Suprapubic skin (tissue), 4 donors: ENCODE measurements around the gene CTNND2. TPM values are rescaled to one million over a fixed set of nuclear protein-coding genes. Genes with fewer than 3 reads are reported as not detected.
"Not testable (repeated sequence)": the region's sequence is repeated elsewhere in the genome, so short reads cannot be mapped to it uniquely, and the experiment has no call there.

Experiments
- DNase-seq, 2 donors: peaks; one replicate each; pipeline ENCODE4 v3.0.0-alpha.2; 2019; ENCODE audit warnings: low spot score in 2 of 2
- H3K27ac ChIP-seq: fragments of 200-600 bp; sonication (generic); one replicate; pipeline ENCODE4 v1.5.1; 2019
- H3K27me3 ChIP-seq: fragments of 200-600 bp; sonication (generic); one replicate; pipeline ENCODE4 v1.5.1; 2019
- H3K36me3 ChIP-seq: fragments of 200-600 bp; sonication (generic); one replicate; pipeline ENCODE4 v1.5.1; 2019
- H3K4me1 ChIP-seq: fragments of 200-600 bp; sonication (generic); one replicate; pipeline ENCODE4 v1.5.1; 2019
- H3K4me3 ChIP-seq: fragments of 200-600 bp; sonication (generic); one replicate; pipeline ENCODE4 v1.5.1; 2019; ENCODE audit warnings: mild to moderate bottlenecking
- H3K9me3 ChIP-seq: fragments of 200-600 bp; sonication (generic); one replicate; pipeline ENCODE4 v1.5.1; 2019
- EP300 ChIP-seq: sonication (generic); formaldehyde crosslinking; IDR thresholded peaks from one replicate; pipeline ENCODE4 v1.6.1; 2017; ENCODE audit warnings: antibody characterized with exemption
- POLR2A ChIP-seq, 2 donors: fragments of 450-650 bp; IDR thresholded peaks; one replicate each; pipeline ENCODE4 v1.6.1; 2017; ENCODE audit warnings: antibody characterized with exemption in 2 of 2, mild to moderate bottlenecking in 2 of 2, moderate library complexity in 2 of 2
- POLR2AphosphoS5 ChIP-seq, 3 donors: sonication (generic); formaldehyde crosslinking; IDR thresholded peaks; one replicate each; pipeline ENCODE4 v1.6.1; 2017; ENCODE audit warnings: antibody characterized with exemption in 3 of 3
- WGBS: methylation state at CpG from one replicate; pipeline ENCODE4 v1.1.5; 2018; 5-methylcytosine and 5-hydroxymethylcytosine counted together
- total RNA-seq, 4 donors: library from RNA; depleted of rRNA; stranded (reverse); fragments of >200 nt; gene quantifications; one replicate each; pipeline ENCODE4 v1.1.0, GENCODE V29; 2016
- TF ChIP-seq, protein P1 (sequence below), 2 donors: fragments of 200-600 bp in 1 of 2; fragments of 450-650 bp in 1 of 2; sonication (generic) in 1 of 2; IDR thresholded peaks; one replicate each; pipeline ENCODE4 v1.5.1; 2016 to 2019; ENCODE audit warnings: antibody characterized with exemption in 2 of 2, mild to moderate bottlenecking in 1 of 2, moderate library complexity in 1 of 2

CTNND2 gene
- total RNA-seq, 4 donors from 2014 or later: 0.40 to 3.8 (median 2.2) TPM

DNA sequence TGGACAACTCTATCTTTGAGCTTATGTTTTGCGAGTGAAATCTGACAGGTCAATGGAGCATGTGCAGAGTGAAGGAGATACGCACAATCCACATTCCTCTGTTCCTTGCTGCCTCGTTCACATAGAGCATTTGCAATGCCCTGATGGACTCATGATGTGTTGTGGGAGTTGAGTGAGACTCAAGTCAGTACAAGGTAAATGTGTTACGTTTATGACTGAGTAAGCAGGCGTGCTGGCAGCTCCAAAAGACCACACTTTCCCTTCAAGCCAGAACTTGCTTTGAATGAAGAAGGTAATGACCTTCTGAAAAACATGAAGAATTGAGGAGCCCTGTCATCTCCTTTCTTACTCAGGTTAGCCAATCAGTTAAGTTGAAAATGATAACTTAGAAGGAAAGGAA is 477.8 kb downstream of the CTNND2 start:
- Histone ChIP-seq H3K4me1 (no peaks in the 10 kb centered on the region), H3K27me3 (no peaks in the 10 kb centered on the region), H3K27ac (no peak overlapping the region), H3K9me3 (no peaks in the 10 kb centered on the region), H3K36me3 (no peaks in the 10 kb centered on the region), H3K4me3 (no peak overlapping the region)
- TF ChIP-seq, protein P1, sequence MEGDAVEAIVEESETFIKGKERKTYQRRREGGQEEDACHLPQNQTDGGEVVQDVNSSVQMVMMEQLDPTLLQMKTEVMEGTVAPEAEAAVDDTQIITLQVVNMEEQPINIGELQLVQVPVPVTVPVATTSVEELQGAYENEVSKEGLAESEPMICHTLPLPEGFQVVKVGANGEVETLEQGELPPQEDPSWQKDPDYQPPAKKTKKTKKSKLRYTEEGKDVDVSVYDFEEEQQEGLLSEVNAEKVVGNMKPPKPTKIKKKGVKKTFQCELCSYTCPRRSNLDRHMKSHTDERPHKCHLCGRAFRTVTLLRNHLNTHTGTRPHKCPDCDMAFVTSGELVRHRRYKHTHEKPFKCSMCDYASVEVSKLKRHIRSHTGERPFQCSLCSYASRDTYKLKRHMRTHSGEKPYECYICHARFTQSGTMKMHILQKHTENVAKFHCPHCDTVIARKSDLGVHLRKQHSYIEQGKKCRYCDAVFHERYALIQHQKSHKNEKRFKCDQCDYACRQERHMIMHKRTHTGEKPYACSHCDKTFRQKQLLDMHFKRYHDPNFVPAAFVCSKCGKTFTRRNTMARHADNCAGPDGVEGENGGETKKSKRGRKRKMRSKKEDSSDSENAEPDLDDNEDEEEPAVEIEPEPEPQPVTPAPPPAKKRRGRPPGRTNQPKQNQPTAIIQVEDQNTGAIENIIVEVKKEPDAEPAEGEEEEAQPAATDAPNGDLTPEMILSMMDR (IDR thresholded peaks at IDR 0.05): no peak
- TF ChIP-seq POLR2AphosphoS5 (IDR thresholded peaks at IDR 0.05) (no peak), POLR2A (IDR thresholded peaks at IDR 0.05) (no peak), EP300 (no peak)
- DNase-seq: no peak
- WGBS: 77% methylated on average over 5 of the region's 5 CpGs

GRCh38 chr5:11422342-11422741 is 481.9 kb downstream of the CTNND2 start:
- Histone ChIP-seq H3K4me3 (no peak overlapping the region), H3K9me3 (no peaks in the 10 kb centered on the region), H3K27me3 (no peaks in the 10 kb centered on the region), H3K4me1 (no peaks in the 10 kb centered on the region), H3K36me3 (no peaks in the 10 kb centered on the region), H3K27ac (no peak overlapping the region)
- 62% methylated on average over 6 of the region's 6 CpGs for WGBS
- TF ChIP-seq POLR2AphosphoS5 (IDR thresholded peaks at IDR 0.05) (no peak), EP300 (no peak), POLR2A (IDR thresholded peaks at IDR 0.05) (no peak)
- TF ChIP-seq, protein P1 (IDR thresholded peaks at IDR 0.05): no peak
- no peak for DNase-seq

DNA sequence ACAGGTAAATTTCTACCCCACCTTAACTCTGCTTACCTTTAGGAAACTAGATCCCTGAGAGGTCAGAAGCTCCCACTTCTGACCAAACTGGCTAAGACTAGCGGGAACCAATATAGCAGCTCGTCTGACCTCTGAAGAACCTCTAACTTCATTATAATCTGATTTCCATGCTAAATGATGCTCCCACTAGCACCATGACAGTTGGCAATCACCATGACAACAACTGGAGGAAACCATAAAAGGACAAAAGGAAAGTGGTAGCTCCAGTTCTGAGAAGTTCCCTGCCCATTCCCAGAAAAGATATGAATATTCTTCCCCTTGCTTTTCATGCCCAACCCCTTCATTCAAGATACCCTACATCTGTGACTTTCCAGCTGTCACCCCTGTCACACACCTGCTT is 483.3 kb downstream of the CTNND2 start:
- H3K27ac ChIP-seq: no peak overlapping the region
- WGBS: 97% methylated on average over 2 of the region's 2 CpGs
- no peaks in the 10 kb centered on the region for H3K4me1 ChIP-seq
- TF ChIP-seq POLR2A (IDR thresholded peaks at IDR 0.05) (no peak), POLR2AphosphoS5 (IDR thresholded peaks at IDR 0.05) (no peak), EP300 (no peak)
- TF ChIP-seq, protein P1 (IDR thresholded peaks at IDR 0.05): no peak
- H3K27me3 ChIP-seq: no peaks in the 10 kb centered on the region
- DNase-seq: no peak
- no peaks in the 10 kb centered on the region for H3K9me3 ChIP-seq
- H3K36me3 ChIP-seq: no peaks in the 10 kb centered on the region
- no peak overlapping the region for H3K4me3 ChIP-seq

DNA sequence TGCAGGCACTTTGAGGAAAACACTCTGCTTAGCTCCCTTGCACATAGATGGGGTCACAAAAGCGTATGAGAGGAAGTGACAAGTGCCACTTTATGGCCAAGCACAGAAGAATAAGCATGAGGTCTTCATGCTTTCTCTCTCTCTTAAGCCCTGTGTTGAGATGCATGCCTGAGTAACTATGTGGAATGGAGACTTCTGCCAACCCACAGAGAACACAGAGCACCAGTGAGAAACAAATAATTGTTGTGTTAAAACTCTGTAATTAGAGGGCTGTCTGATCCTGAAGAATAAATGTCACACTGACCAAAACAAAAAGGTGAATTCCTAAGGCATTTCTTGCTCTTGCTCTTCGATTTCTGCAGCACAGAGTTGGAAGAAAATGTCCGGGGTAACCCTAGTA is 488.5 kb downstream of the CTNND2 start:
- WGBS: 45% methylated on average over 3 of the region's 3 CpGs
- no peak overlapping the region for H3K4me3 ChIP-seq
- H3K9me3 ChIP-seq: no peaks in the 10 kb centered on the region
- H3K36me3 ChIP-seq: no peaks in the 10 kb centered on the region
- DNase-seq: no peak
- no peak overlapping the region for H3K27ac ChIP-seq
- no peaks in the 10 kb centered on the region for H3K4me1 ChIP-seq
- TF ChIP-seq EP300: no peak
- no peak for TF ChIP-seq POLR2AphosphoS5 (IDR thresholded peaks at IDR 0.05)
- TF ChIP-seq, protein P1 (IDR thresholded peaks at IDR 0.05): no peak
- no peak for TF ChIP-seq POLR2A (IDR thresholded peaks at IDR 0.05)
- no peaks in the 10 kb centered on the region for H3K27me3 ChIP-seq

- H3K4me1 ChIP-seq, H3K27me3 ChIP-seq, H3K27ac ChIP-seq, H3K4me3 ChIP-seq, H3K9me3 ChIP-seq, DNase-seq, H3K36me3 ChIP-seq: not testable (repeated sequence)
- 62% methylated on average over 1 of the region's 1 CpG for WGBS
Observed at GRCh38 chr5:11414732-11415131, 489.5 kb downstream of the CTNND2 start.

DNA sequence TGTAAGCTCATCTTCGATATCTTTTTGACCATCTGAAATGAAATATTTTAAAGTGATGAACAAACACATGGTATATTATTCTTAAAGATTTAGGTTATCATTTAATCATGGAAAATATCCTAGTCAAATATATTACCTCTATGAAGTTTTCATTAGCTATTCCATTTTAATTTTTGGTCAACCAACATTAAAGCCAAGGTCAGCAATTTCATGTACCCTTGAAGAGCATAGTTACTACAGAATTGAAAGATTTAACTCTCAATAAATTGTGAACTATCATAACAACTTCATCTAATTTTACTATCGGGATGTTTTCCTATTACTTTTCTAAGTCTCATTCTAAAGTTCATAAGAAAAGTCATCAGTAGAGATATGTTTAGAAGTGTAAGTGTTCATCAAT is 492.6 kb downstream of the CTNND2 start:
- 95% methylated on average over 2 of the region's 2 CpGs for WGBS
- no peaks in the 10 kb centered on the region for H3K27me3 ChIP-seq
- no peaks in the 10 kb centered on the region for H3K4me1 ChIP-seq
- H3K27ac ChIP-seq: no peak overlapping the region
- H3K9me3 ChIP-seq: no peaks in the 10 kb centered on the region
- H3K36me3 ChIP-seq: no peaks in the 10 kb centered on the region
- TF ChIP-seq POLR2AphosphoS5 (IDR thresholded peaks at IDR 0.05) (no peak), POLR2A (IDR thresholded peaks at IDR 0.05) (no peak), EP300 (no peak)
- TF ChIP-seq, protein P1 (IDR thresholded peaks at IDR 0.05): no peak
- H3K4me3 ChIP-seq: no peak overlapping the region
- no peak for DNase-seq
